GM18907 (cell line): ENCODE measurements around the gene PHLDB1.
A peak's percentile ranks its signal among the peaks of the same experiment; 100 is the strongest.
"Not testable (repeated sequence)": the region's sequence is repeated elsewhere in the genome, so short reads cannot be mapped to it uniquely, and the experiment has no call there.

Source experiments
- ATAC-seq: cut with Tn5 transposase; IDR thresholded peaks from one replicate; pipeline ENCODE4 v1.9.1; 2021; ENCODE audit warnings: mild to moderate bottlenecking, moderate library complexity; ENCODE audit not compliant: unreplicated experiment

PHLDB1 gene

GRCh38 chr11:118658429-118659313 lies 51.3 kb downstream of the PHLDB1 start:
- ATAC-seq: no peak

GRCh38 chr11:118659314-118659952 lies 52.0 kb downstream of the PHLDB1 start:
- ATAC-seq: peak; percentile 74

GRCh38 chr11:118659953-118660680 lies 52.7 kb downstream of the PHLDB1 start:
- ATAC-seq: no peak

- no peak for ATAC-seq
Observed at GRCh38 chr11:118660681-118661424, 53.4 kb downstream of the PHLDB1 start.

DNA sequence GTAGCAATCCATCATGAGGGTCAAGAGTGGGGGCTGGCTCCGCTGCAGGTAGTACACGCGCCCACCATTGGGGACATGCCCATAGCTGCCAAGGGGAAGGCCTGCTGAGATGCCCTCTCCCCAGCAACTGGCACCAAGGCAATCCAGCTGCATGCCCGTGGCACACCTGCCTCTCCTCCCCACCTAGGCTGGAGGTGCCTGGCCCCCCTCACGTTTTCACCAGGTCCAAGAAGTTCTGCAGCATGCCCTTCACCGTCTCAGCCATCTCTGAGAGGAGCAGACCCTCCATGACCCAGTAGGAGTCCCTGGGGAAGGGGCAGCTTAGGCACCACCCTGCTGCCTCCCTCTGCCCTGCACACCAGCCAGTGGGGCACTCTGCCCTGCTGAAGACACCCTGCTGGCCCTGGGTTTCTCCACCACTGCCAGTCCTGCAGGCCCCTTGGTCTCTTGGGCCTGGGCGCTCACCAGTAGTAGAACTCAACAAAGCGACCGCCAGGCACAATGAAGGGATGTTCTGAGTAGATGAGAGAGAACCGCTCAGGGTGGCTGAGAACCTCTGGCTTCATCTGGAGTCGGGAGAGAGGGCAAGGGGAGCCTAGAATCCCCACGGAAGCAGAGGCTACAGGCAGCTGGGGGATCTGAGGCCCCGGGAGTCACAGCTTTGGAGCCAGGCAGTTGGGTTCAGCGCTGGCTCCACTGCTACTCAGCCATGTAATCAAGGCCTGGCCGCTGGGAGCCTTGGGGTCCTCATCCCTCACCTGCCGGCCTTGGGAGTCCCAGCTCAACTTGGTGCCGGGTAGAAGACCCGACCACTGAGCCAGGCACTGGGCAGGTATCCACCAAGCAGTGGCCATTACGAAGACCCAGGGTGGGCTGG lies 54.2 kb downstream of the PHLDB1 start:
- no peak for ATAC-seq

DNA sequence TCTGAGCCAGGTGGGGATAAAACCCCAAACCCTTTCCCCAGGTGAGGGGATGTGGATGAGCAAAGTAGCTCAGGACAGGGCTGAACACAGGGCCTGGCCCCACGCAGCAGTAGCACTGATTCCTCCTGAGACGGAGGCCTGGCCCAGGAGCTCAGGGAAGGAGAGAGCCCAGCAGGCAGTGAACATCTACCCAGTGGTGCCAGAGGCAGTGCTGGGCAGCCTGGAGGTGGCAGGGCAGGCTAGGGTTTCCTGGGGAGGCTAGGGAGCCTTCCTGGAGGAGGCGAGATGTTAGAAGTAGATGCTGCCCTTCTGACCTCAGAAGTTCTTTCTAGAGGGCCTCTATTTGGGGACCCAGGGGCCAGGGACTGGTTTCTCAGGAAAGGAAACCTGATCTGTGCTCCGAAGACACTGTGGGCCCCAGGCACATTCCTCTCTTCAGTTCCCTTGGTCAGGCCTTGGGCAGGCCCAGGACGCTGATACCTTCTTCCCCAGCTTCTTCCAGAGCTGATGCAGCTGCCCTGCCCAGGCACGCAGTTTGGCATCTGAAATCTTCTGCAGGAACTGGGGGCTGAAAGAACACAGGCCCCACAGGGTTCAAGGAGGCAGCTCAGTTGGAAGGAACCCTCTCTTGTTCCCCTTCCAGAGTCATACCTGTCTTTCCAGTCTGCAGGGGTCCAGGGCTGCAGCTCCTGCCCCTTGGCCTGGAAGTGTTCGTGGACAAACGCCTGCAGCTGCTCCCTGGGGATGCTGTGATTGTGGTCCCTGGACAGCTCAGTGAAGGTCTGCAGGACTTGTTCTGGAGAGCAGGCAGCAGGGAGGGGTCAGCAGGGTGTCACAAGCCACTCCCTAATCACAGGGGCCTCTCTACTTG lies 55.2 kb downstream of the PHLDB1 start:
- ATAC-seq: no peak

- no peak for ATAC-seq
Observed at GRCh38 chr11:118663381-118663780, 56.0 kb downstream of the PHLDB1 start.

GRCh38 chr11:118663902-118664301 lies 56.5 kb downstream of the PHLDB1 start:
- no peak for ATAC-seq

GRCh38 chr11:118666371-118666770 lies 59.0 kb downstream of the PHLDB1 start:
- ATAC-seq: no peak

- no peak for ATAC-seq
Observed at GRCh38 chr11:118670063-118670462, 62.6 kb downstream of the PHLDB1 start.

DNA sequence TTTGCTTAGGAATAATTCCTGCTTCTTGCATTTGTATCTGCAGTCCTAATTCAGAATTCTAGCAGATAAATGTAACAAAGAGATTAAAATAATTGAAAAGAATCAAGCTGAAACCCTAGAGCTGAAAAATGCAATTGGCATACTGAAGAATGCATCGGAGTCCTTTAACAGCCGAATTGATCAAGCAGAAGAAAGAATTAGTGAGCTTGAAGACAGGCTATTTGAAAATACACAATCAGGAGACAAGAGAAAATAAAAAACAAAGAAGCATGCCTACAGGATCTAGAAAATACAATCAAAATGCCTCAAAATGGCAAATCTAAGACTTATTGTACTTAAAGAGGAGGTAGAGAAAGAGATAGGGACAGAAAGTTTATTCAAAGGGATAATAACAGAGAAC lies 63.8 kb downstream of the PHLDB1 start:
- no peak for ATAC-seq

DNA sequence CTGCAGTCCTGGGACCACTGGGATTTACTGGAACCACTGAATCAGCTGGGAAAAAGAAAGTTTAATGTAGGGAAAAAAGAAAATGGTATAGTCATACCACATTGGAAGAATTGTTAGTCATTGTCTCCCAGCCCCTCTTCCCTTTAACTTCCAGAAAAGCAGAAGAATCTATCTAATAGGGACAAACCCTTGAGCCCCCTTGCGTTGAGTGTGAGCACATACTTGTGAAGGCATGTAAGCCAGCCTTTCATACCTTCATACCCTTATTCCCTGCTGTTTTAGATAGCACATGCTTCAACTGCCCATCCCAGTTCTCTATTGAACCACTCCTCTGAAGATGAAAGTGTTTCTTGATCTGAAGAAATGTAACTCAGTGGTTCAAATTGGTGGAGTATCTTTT lies 65.4 kb downstream of the PHLDB1 start:
- ATAC-seq: no peak

GRCh38 chr11:118673361-118674081 lies 66.1 kb downstream of the PHLDB1 start:
- ATAC-seq: no peak

GRCh38 chr11:118674082-118674435 lies 66.6 kb downstream of the PHLDB1 start:
- no peak for ATAC-seq

DNA sequence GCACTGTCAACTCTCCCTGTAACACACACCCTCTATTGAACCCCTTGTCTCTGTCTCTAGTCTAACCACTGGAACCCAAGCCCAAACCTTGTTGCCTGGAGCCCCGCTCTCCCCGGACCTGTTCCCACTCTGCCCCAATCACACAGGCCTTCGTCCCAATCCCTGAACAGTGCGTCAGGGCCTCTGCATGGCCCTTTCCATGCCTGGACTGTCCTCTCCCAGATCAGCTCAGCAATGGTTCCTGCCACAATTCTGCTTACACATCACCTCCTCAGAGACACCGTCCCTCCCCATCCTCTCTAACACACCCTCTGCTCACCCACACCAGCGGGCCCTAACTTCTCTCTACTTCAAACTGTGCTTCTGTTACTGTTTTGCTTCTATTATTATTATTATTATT lies 70.6 kb downstream of the PHLDB1 start:
- ATAC-seq: no peak

- not testable (repeated sequence) for ATAC-seq
Observed at GRCh38 chr11:118678908-118679307, 71.5 kb downstream of the PHLDB1 start.

GRCh38 chr11:118679483-118679882 lies 72.1 kb downstream of the PHLDB1 start, which contains the start of gene TREH:
TREH (minus strand) TSS chr11:118679650; CDS start chr11:118679627, 23 bp downstream.
- no peak for ATAC-seq

- no peak for ATAC-seq
Observed at GRCh38 chr11:118682372-118682771, 75.0 kb downstream of the PHLDB1 start.
